ENCODE results near the gene NFYC. TPM values are rescaled to one million over a fixed set of nuclear protein-coding genes. Genes with fewer than 3 reads are reported as not detected.

NFYC gene
- total and polyA plus RNA-seq, 2 of the 8 experiments (the other 6 are each of a cell fraction or from before 2014, with no cell fraction given) = 54.1 to 124 TPM

- Histone ChIP-seq H3K4ac (replicated peaks; ENCODE audit: insufficient read length, low read depth, low read length) (peak overlapping the region; percentile 15), H2BK5ac (ENCODE audit: low read depth, low read length) (no peak overlapping the region), H3K9me3 (ENCODE audit: insufficient read depth in 2 of 2, low read depth in 1 of 2, low read length in 1 of 2) (peaks cover 5% of the 10 kb centered on the region in 2 experiments; a peak in 2 of 4 replicates), H3K4me2 (ENCODE audit: insufficient read depth in 1 of 2, low read depth in 2 of 2, low read length in 2 of 2) (no peak overlapping the region; a peak in 1 of 4 replicates), H4K20me1 (replicated peaks in 1 of 2; ENCODE audit: control insufficient read depth in 1 of 2, insufficient read depth in 2 of 2, low read length in 2 of 2) (peaks cover 2 to 3% of the 10 kb centered on the region in 2 experiments), H3K27me3 (replicated peaks in 1 of 4; ENCODE audit: control insufficient read depth in 3 of 4, extremely low read depth in 1 of 4, insufficient read depth in 3 of 4, low read length in 3 of 4) (no peaks in the 10 kb centered on the region), H2BK120ac (replicated peaks; ENCODE audit: low read depth, low read length) (no peak overlapping the region), H2BK20ac (ENCODE audit: low read length) (no peak overlapping the region), H3K14ac (ENCODE audit: insufficient read length) (no peak overlapping the region), H4K8ac (ENCODE audit: extremely low read depth, insufficient read depth, low read length) (no peak overlapping the region), H3K4me1 (replicated peaks in 1 of 4; ENCODE audit: control insufficient read depth in 3 of 4, insufficient read depth in 4 of 4, low read length in 3 of 4) (peaks cover 4 to 27% (median 12%) of the 10 kb centered on the region in 4 experiments), H3K79me1 (ENCODE audit: low read depth, low read length) (no peaks in the 10 kb centered on the region), H3K23ac (ENCODE audit: insufficient read length) (no peak overlapping the region), H3K36me3 (ENCODE audit: control insufficient read depth in 2 of 4, insufficient read depth in 4 of 4, low read length in 3 of 4) (peaks cover 11 to 32% (median 19%) of the 10 kb centered on the region in 4 experiments), H3K23me2 (ENCODE audit: low read depth, low read length) (no peaks in the 10 kb centered on the region), H2AFZ (ENCODE audit: low read length) (no peak overlapping the region), H2BK15ac (ENCODE audit: low read length) (no peak overlapping the region), H3K79me2 (ENCODE audit: control insufficient read depth in 1 of 2, insufficient read depth in 2 of 2, low read length in 2 of 2) (no peaks in the 10 kb centered on the region), H2BK12ac (ENCODE audit: low read depth, low read length) (no peak overlapping the region), H3K4me3 (ENCODE audit: extremely low read depth in 1 of 4, insufficient read depth in 2 of 4, low read depth in 3 of 4, low read length in 4 of 4) (no peak overlapping the region; a peak in 1 of 8 replicates), H4K5ac (ENCODE audit: insufficient read length, low read depth, low read length) (peak overlapping the region; percentile 10), H3K56ac (replicated peaks; ENCODE audit: insufficient read length, low read depth, low read length) (no peak overlapping the region), H3K9ac (replicated peaks in 1 of 4; ENCODE audit: extremely low read depth in 1 of 4, low read depth in 3 of 4, low read length in 3 of 4) (no peak overlapping the region), H4K91ac (replicated peaks; ENCODE audit: insufficient read length, low read length) (no peak overlapping the region), H2AK5ac (ENCODE audit: low read depth, low read length) (no peak overlapping the region), H3K18ac (ENCODE audit: extremely low read depth, low read length) (no peak overlapping the region), H3K27ac (ENCODE audit: low read depth, low read length) (no peak overlapping the region)
- WGBS, 2 experiments (ENCODE audit: extremely low coverage in 1 of 2, insufficient coverage in 1 of 2, insufficient read length in 1 of 2, insufficient replicate concordance in 2 of 2, low coverage in 1 of 2, low lambda C conversion rate in 2 of 2, missing lambda C conversion rate in 1 of 2) = 100% methylated on average over 2 of the region's 2 CpGs; no CpG with 5 or more reads in 1 of the 2 experiments
- FAIRE-seq = no peak
- DNase-seq (ENCODE audit: low read depth in 1 of 2, low spot score in 2 of 2) = no peak
- ChIA-PET CTCF (ENCODE audit: partially characterized antibody) (interaction anchor here (0.6 to 14.3 kb wide), 38 partner anchors 8 to 203 kb away, joined by 3 to 325 read pairs (median 4); partner anchors contain the start of gene CITED4), POLR2A (ENCODE audit: partially characterized antibody) (interaction anchor here (0.6 to 5.4 kb wide), 12 partner anchors 8 to 1985 kb away, joined by 3 to 22 read pairs (median 3); partner anchors contain the start of genes CITED4 and NFYC)
- TF ChIP-seq PHF8 (conservative IDR thresholded peaks at IDR 0.05; ENCODE audit: low read depth, low read length) (no peak), CTBP2 (IDR thresholded peaks at IDR 0.05; ENCODE audit: borderline replicate concordance, insufficient read depth, insufficient read length, low read length) (no peak), SIX5 (IDR thresholded peaks at IDR 0.05; ENCODE audit: low read depth, low read length) (no peak), ZNF274 (IDR thresholded peaks at IDR 0.05; ENCODE audit: borderline replicate concordance, extremely low read depth, low read length) (no peak), BRCA1 (IDR thresholded peaks at IDR 0.05; ENCODE audit: low read depth, low read length) (no peak), EGR1 (IDR thresholded peaks at IDR 0.05; ENCODE audit: borderline replicate concordance, low read depth, low read length) (no peak)
- TF ChIP-seq, protein P1, sequence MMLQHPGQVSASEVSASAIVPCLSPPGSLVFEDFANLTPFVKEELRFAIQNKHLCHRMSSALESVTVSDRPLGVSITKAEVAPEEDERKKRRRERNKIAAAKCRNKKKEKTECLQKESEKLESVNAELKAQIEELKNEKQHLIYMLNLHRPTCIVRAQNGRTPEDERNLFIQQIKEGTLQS (IDR thresholded peaks at IDR 0.05; ENCODE audit: insufficient read depth, low read depth, low read length) = no peak
Observed at GRCh38 chr1:40772146-40772955, 80.8 kb downstream of the NFYC start.
